ENCODE measurements around the gene PADI1. TPM values are rescaled to one million over a fixed set of nuclear protein-coding genes. Genes with fewer than 3 reads are reported as not detected.

The PADI1 gene
- total RNA-seq, 2 experiments from 2014 or later, result not detected

GRCh38 chr1:17251246-17251645 is 46.3 kb downstream of the PADI1 start:
- H3K36me3 Mint-ChIP-seq, result no peaks in the 10 kb centered on the region
- H3K27ac Mint-ChIP-seq, result no peak overlapping the region
- DNase-seq, result no peak
- H3K4me3 Mint-ChIP-seq, result no peak overlapping the region
- H3K27me3 Mint-ChIP-seq, result peaks cover 11% of the 10 kb centered on the region
- H3K9me3 Mint-ChIP-seq, result no peaks in the 10 kb centered on the region
- no peaks in the 10 kb centered on the region for H3K4me1 Mint-ChIP-seq

GRCh38 chr1:17251701-17252376 is 46.9 kb downstream of the PADI1 start:
- Mint-ChIP-seq H3K36me3 (no peaks in the 10 kb centered on the region), H3K9me3 (no peaks in the 10 kb centered on the region), H3K4me1 (no peaks in the 10 kb centered on the region), H3K27me3 (peaks cover 11% of the 10 kb centered on the region), H3K27ac (no peak overlapping the region), H3K4me3 (no peak overlapping the region)
- no peak for DNase-seq

DNA sequence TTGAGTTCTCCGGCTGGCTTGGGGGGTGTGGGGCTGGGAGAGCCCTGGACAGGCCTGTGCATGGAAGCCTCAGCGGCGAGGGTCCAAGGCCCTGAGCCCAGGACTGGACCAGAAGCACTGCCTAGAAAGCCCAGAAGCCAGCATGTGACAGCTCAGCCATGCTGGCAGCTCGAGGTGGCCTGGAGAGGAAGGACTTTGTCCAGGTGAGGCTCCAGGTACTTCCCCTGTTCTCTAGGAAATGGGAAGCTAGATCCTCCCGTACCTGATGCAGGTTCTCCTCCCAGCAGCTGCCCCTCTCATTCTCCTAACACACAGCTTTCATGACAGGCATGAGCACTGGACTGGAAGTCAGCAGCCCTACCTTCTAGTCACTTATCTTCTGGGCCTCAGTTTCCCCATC is 50.4 kb downstream of the PADI1 start:
- H3K9me3 Mint-ChIP-seq, result no peaks in the 10 kb centered on the region
- H3K4me1 Mint-ChIP-seq, result no peaks in the 10 kb centered on the region
- DNase-seq, result no peak

DNA sequence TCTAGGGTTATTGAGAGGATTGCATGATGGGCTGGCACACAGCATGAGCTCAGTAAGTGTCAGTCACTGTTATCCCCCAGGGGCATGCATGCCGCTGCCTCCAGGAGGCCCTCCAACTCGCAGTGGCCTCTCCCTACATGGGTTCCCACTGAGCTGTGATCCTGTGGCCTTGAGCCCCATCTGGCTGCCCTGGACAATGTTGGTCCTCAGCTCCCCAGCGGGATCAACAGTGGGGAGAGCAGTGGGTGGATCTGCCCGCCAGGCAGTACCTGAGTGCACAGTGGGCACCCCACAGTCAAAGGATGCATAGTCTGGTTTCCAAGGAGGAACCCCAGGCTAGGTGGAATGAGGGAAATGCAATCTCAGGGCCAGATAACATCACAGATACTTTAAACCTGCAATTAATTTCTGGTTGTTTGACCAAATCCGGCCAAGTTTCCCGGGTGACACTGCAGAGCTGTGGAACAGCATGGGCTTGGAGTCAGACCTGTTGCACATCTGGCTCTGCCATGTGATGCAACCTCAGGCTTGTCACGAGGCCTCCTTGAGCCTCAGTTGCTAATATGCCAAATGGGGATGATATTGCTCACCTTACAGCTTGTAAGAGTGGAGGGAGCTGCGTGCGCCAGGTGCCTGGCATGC is 53.3 kb downstream of the PADI1 start:
- Mint-ChIP-seq H3K36me3 (no peaks in the 10 kb centered on the region), H3K4me1 (no peaks in the 10 kb centered on the region), H3K4me3 (no peak overlapping the region), H3K27ac (no peak overlapping the region), H3K27me3 (peaks cover 6% of the 10 kb centered on the region), H3K9me3 (peaks cover 5% of the 10 kb centered on the region)
- DNase-seq, result no peak

More for the DNA sequence above, 50.4 kb downstream of the PADI1 start:
- Mint-ChIP-seq H3K36me3 (no peaks in the 10 kb centered on the region), H3K4me3 (no peak overlapping the region), H3K27ac (no peak overlapping the region), H3K27me3 (peaks cover 8% of the 10 kb centered on the region)

DNA sequence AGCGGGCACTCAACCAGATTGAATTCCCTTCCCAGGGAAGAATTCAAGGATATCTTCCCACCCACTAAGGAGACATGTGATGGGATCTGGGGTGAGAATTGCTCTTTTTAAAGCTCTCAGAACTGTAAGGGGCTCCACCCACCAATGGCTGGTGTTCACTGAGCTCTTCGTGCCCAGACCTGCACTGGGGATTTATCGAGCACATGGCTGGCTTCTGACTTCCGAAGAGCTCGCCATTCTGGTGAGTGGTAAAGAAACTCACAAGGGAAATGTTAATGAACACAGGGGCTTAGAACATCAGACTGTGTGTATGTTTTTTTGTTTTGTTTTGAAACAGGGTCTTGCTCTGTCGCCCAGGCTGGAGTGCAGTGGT is 53.8 kb downstream of the PADI1 start:
- no peak for DNase-seq
- H3K36me3 Mint-ChIP-seq, result no peaks in the 10 kb centered on the region
- no peak overlapping the region for H3K4me3 Mint-ChIP-seq
- peaks cover 6% of the 10 kb centered on the region for H3K27me3 Mint-ChIP-seq
- H3K4me1 Mint-ChIP-seq, result no peaks in the 10 kb centered on the region
- H3K27ac Mint-ChIP-seq, result no peak overlapping the region
- peaks cover 5% of the 10 kb centered on the region for H3K9me3 Mint-ChIP-seq

GRCh38 chr1:17259233-17259873 is 54.4 kb downstream of the PADI1 start:
- peaks cover 6% of the 10 kb centered on the region for H3K27me3 Mint-ChIP-seq
- H3K4me1 Mint-ChIP-seq, result no peaks in the 10 kb centered on the region
- H3K27ac Mint-ChIP-seq, result no peak overlapping the region
- DNase-seq, result no peak
- no peaks in the 10 kb centered on the region for H3K36me3 Mint-ChIP-seq
- H3K9me3 Mint-ChIP-seq, result peaks cover 5% of the 10 kb centered on the region
- H3K4me3 Mint-ChIP-seq, result no peak overlapping the region

DNA sequence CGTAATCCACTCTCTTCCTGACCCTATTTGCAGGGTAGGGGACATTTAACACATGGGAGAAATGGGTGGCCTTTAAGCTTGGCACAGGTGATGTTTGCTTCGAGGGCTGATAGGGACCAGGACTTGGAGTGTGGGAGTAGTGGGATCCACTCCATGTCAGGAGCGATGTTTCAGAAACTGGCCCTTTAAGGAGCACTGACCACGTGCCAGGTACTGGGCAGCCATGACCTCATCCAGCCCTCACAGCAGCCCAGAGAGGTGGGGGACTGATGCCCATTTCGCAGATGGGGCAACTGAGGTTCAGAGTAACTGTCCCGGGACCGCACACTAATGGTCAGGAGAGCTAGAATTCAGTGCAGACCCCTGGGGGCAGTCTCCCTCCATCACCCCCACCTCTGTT is 55.3 kb downstream of the PADI1 start:
- no peak for DNase-seq
- H3K4me1 Mint-ChIP-seq, result no peaks in the 10 kb centered on the region
- H3K27me3 Mint-ChIP-seq, result peaks cover 6% of the 10 kb centered on the region
- peaks cover 5% of the 10 kb centered on the region for H3K9me3 Mint-ChIP-seq
- no peaks in the 10 kb centered on the region for H3K36me3 Mint-ChIP-seq
- no peak overlapping the region for H3K4me3 Mint-ChIP-seq
- H3K27ac Mint-ChIP-seq, result no peak overlapping the region

GRCh38 chr1:17260738-17261137 is 55.8 kb downstream of the PADI1 start:
- Mint-ChIP-seq H3K9me3 (peaks cover 5% of the 10 kb centered on the region), H3K36me3 (no peaks in the 10 kb centered on the region), H3K27ac (no peak overlapping the region), H3K4me1 (no peaks in the 10 kb centered on the region), H3K27me3 (peaks cover 6% of the 10 kb centered on the region), H3K4me3 (no peak overlapping the region)
- DNase-seq, result no peak

- Mint-ChIP-seq H3K36me3 (no peaks in the 10 kb centered on the region), H3K27ac (no peak overlapping the region), H3K9me3 (peaks cover 5% of the 10 kb centered on the region), H3K4me3 (no peak overlapping the region), H3K4me1 (no peaks in the 10 kb centered on the region), H3K27me3 (peaks cover 6% of the 10 kb centered on the region)
- DNase-seq, result no peak
Observed at GRCh38 chr1:17263936-17264335, 59.0 kb downstream of the PADI1 start.

DNA sequence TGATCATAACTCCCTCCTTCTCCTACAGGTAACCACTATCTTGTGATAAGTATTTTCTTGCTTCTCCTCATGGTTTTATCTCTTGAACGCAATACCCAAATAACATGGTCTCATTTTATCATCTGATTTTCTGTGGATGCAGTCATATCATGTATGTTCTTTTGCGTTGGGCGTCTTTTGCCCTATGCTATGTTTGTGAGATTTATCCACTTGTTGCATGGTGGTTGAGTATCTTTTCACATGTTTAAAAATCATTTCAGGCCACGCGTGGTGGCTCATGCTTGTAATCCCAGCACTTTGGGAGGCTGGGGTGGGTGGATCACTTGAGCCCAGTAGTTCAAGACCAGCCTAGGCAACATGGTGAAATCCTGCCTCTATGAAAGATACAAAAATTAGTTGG is 59.5 kb downstream of the PADI1 start:
- DNase-seq, result no peak
- no peaks in the 10 kb centered on the region for H3K4me1 Mint-ChIP-seq
- no peak overlapping the region for H3K4me3 Mint-ChIP-seq
- H3K36me3 Mint-ChIP-seq, result no peaks in the 10 kb centered on the region
- peaks cover 5% of the 10 kb centered on the region for H3K9me3 Mint-ChIP-seq
- no peak overlapping the region for H3K27ac Mint-ChIP-seq
- H3K27me3 Mint-ChIP-seq, result peaks cover 6% of the 10 kb centered on the region

GRCh38 chr1:17265162-17265561 is 60.2 kb downstream of the PADI1 start:
- Mint-ChIP-seq H3K27ac (no peak overlapping the region), H3K36me3 (no peaks in the 10 kb centered on the region), H3K27me3 (peaks cover 6% of the 10 kb centered on the region), H3K4me1 (no peaks in the 10 kb centered on the region), H3K9me3 (peaks cover 5% of the 10 kb centered on the region), H3K4me3 (no peak overlapping the region)
- no peak for DNase-seq

DNA sequence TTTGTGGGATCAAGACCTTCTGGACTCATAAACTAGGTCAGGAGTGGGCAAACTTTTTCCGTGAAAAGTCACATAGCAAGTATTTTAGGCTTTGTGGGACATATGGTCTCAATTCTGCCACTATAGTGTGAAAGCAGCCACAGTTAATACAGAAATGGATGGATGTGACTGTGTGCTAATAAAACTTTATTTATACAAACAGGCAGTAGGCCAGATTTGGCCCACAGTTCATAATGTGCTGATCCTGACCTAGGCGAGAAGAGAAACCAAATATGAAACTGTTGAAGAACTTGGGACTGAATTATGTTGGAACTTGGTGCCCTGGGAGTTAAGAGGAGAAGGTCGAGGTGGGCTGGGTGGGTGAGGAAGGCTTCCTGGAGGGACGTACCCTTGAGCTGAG is 61.0 kb downstream of the PADI1 start:
- H3K36me3 Mint-ChIP-seq, result no peaks in the 10 kb centered on the region
- no peak for DNase-seq
- no peak overlapping the region for H3K27ac Mint-ChIP-seq
- peaks cover 4% of the 10 kb centered on the region for H3K27me3 Mint-ChIP-seq
- no peaks in the 10 kb centered on the region for H3K4me1 Mint-ChIP-seq
- H3K4me3 Mint-ChIP-seq, result no peak overlapping the region
- peaks cover 5% of the 10 kb centered on the region for H3K9me3 Mint-ChIP-seq

- Mint-ChIP-seq H3K27ac (no peak overlapping the region), H3K36me3 (no peaks in the 10 kb centered on the region)
Observed at GRCh38 chr1:17270891-17271765, 66.2 kb downstream of the PADI1 start.

GRCh38 chr1:17272066-17272465 is 67.1 kb downstream of the PADI1 start:
- no peak overlapping the region for H3K27ac Mint-ChIP-seq
- no peak overlapping the region for H3K4me3 Mint-ChIP-seq
- H3K36me3 Mint-ChIP-seq, result no peaks in the 10 kb centered on the region
- H3K4me1 Mint-ChIP-seq, result no peaks in the 10 kb centered on the region
- no peaks in the 10 kb centered on the region for H3K9me3 Mint-ChIP-seq
- DNase-seq, result no peak
- H3K27me3 Mint-ChIP-seq, result peaks cover 16% of the 10 kb centered on the region

More at GRCh38 chr1:17270891-17271765, 66.2 kb downstream of the PADI1 start:
- Mint-ChIP-seq H3K4me3 (no peak overlapping the region), H3K9me3 (no peaks in the 10 kb centered on the region), H3K27me3 (peaks cover 16% of the 10 kb centered on the region), H3K4me1 (no peaks in the 10 kb centered on the region)
- no peak for DNase-seq

- H3K27me3 Mint-ChIP-seq, result peaks cover 16% of the 10 kb centered on the region
- H3K9me3 Mint-ChIP-seq, result no peaks in the 10 kb centered on the region
- H3K4me1 Mint-ChIP-seq, result no peaks in the 10 kb centered on the region
- H3K27ac Mint-ChIP-seq, result no peak overlapping the region
- no peak overlapping the region for H3K4me3 Mint-ChIP-seq
- no peak for DNase-seq
- H3K36me3 Mint-ChIP-seq, result no peaks in the 10 kb centered on the region
Observed at GRCh38 chr1:17272646-17273045, 67.7 kb downstream of the PADI1 start.
